Sigmoid colon (tissue), 7 donors: Measurements from ENCODE around the gene TAF6L. TPM values are rescaled to one million over a fixed set of nuclear protein-coding genes. Genes with fewer than 3 reads are reported as not detected.
"Not testable (repeated sequence)": the region's sequence is repeated elsewhere in the genome, so short reads cannot be mapped to it uniquely, and the experiment has no call there.

Experiments used
- DNase-seq: peaks from one replicate; pipeline ENCODE4 v3.0.0-alpha.2; 2019
- H3K27ac ChIP-seq, 4 donors: fragments of 200-600 bp; sonication (generic); one replicate each; pipeline ENCODE4 v1.5.1; 2016 to 2019; ENCODE audit warnings: mild to moderate bottlenecking in 1 of 4
- H3K27me3 ChIP-seq, 3 donors: fragments of 200-600 bp; sonication (generic); one replicate each; pipeline ENCODE4 v1.5.1; 2019; ENCODE audit warnings: mild to moderate bottlenecking in 1 of 3
- H3K36me3 ChIP-seq, 4 donors: fragments of 200-600 bp; sonication (generic); one replicate each; pipeline ENCODE4 v1.5.1; 2016 to 2019
- H3K4me1 ChIP-seq, 4 donors: fragments of 200-600 bp; sonication (generic); one replicate each; pipeline ENCODE4 v1.5.1; 2017 to 2019
- H3K4me3 ChIP-seq, 4 donors: fragments of 200-600 bp; sonication (generic); one replicate each; pipeline ENCODE4 v1.5.1; 2017 to 2019; ENCODE audit warnings: mild to moderate bottlenecking in 2 of 4, moderate library complexity in 1 of 4
- H3K9me3 ChIP-seq, 4 donors: fragments of 200-600 bp in 3 of 4; sonication (generic) in 3 of 4; one replicate each; pipeline versions ENCODE4 v1.5.1 to v1.6.1; 2013 to 2019
- EP300 ChIP-seq, 4 donors: sonication (generic); formaldehyde crosslinking; IDR thresholded peaks; one replicate each; pipeline ENCODE4 v1.6.1; 2017; ENCODE audit warnings: antibody characterized with exemption in 4 of 4
- POLR2A ChIP-seq, 2 donors: fragments of 450-650 bp; IDR thresholded peaks; one replicate each; pipeline ENCODE4 v1.6.1; 2016; ENCODE audit warnings: antibody characterized with exemption in 2 of 2, mild to moderate bottlenecking in 2 of 2, moderate library complexity in 2 of 2
- POLR2AphosphoS5 ChIP-seq, 4 donors: sonication (generic); formaldehyde crosslinking; IDR thresholded peaks; one replicate each; pipeline ENCODE4 v1.6.1; 2017; ENCODE audit warnings: antibody characterized with exemption in 4 of 4
- WGBS, 2 donors: extraction: QIAGEN DNeasy Blood & Tissue Kit; methylation state at CpG; one replicate each; pipeline ENCODE4 v1.1.7; 2013; 5-methylcytosine and 5-hydroxymethylcytosine counted together
- intact Hi-C: fragments of 100-400 bp; cut with DNase I; formaldehyde crosslinking; loops from one replicate; pipeline ENCODE4 v1.15.1; 2023
- polyA plus RNA-seq, 3 donors: library from polyadenylated mRNA; stranded (reverse); fragments of 200-250 nt; gene quantifications; one replicate each; pipeline ENCODE4 v1.2.3, GENCODE V29; 2013
- total RNA-seq, 4 donors: library from RNA; depleted of rRNA; stranded (reverse); fragments of >200 nt; gene quantifications; one replicate each; pipeline ENCODE4 v1.1.0, GENCODE V29; 2016
- TF ChIP-seq, protein P1 (sequence below), 4 experiments: fragments of 450-650 bp in 3 of 4; fragments of 200-600 bp in 1 of 4; IDR thresholded peaks; one replicate each; pipeline ENCODE4 v1.5.1; 2016 to 2019; ENCODE audit warnings: antibody characterized with exemption in 4 of 4, mild to moderate bottlenecking in 3 of 4, moderate library complexity in 2 of 4
- donor health status: healthy with polysubstance abuse.
- donor health status: Bipolar disorder and iron deficiency.
- donor health status: healthy.

Gene TAF6L
- total and polyA plus RNA-seq, 7 donors: 3.0 to 20.7 (median 13.5) TPM

DNA sequence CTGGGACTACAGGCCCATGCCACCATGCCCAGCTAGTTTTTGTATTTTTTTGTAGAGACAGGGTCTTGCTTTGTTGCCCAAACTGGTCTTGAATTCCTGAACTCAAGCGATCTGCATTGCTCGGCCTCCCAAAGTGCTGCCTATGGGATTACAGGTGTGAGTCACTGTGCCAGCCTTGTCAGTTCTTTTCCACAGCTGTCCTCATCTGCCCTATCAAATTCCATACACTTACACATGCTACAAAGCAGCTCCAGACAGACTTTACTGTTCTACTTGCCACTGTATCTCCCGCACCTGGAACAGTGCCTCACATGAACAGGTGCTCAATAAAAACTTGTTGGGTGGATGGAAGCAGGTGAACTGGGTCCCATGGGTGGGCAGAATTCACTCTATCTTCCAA lies 52.5 kb downstream of the TAF6L start:
- WGBS, 2 donors: 93 to 96% methylated on average over 3 of the region's 3 CpGs

GRCh38 chr11:62828130-62828529 lies 56.9 kb downstream of the TAF6L start:
- Histone ChIP-seq H3K36me3 (peaks cover 41 to 54% (median 48%) of the 10 kb centered on the region in 4 donors), H3K4me1 (peaks cover 0 to 38% (median 35%) of the 10 kb centered on the region in 4 donors)
- H3K4me3 ChIP-seq, intact Hi-C loops, H3K9me3 ChIP-seq, H3K27me3 ChIP-seq, DNase-seq, H3K27ac ChIP-seq: not testable (repeated sequence)
- WGBS, 2 donors: 96% methylated on average over 8 of the region's 8 CpGs

More for the DNA sequence above, 52.5 kb downstream of the TAF6L start:
- intact Hi-C loops: no loop called here
- no peak for DNase-seq
- Histone ChIP-seq H3K27ac (no peak overlapping the region), H3K4me3 (no peak overlapping the region), H3K4me1 (peaks cover 0 to 7% (median 3%) of the 10 kb centered on the region in 4 donors), H3K9me3 (no peaks in the 10 kb centered on the region), H3K36me3 (peaks cover 62 to 99% (median 78%) of the 10 kb centered on the region in 4 donors), H3K27me3 (no peaks in the 10 kb centered on the region)
- no peak for TF ChIP-seq EP300 (IDR thresholded peaks at IDR 0.05)
- TF ChIP-seq POLR2A (IDR thresholded peaks at IDR 0.05): no peak
- TF ChIP-seq, protein P1, sequence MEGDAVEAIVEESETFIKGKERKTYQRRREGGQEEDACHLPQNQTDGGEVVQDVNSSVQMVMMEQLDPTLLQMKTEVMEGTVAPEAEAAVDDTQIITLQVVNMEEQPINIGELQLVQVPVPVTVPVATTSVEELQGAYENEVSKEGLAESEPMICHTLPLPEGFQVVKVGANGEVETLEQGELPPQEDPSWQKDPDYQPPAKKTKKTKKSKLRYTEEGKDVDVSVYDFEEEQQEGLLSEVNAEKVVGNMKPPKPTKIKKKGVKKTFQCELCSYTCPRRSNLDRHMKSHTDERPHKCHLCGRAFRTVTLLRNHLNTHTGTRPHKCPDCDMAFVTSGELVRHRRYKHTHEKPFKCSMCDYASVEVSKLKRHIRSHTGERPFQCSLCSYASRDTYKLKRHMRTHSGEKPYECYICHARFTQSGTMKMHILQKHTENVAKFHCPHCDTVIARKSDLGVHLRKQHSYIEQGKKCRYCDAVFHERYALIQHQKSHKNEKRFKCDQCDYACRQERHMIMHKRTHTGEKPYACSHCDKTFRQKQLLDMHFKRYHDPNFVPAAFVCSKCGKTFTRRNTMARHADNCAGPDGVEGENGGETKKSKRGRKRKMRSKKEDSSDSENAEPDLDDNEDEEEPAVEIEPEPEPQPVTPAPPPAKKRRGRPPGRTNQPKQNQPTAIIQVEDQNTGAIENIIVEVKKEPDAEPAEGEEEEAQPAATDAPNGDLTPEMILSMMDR (IDR thresholded peaks at IDR 0.05): no peak
- no peak for TF ChIP-seq POLR2AphosphoS5 (IDR thresholded peaks at IDR 0.05)

DNA sequence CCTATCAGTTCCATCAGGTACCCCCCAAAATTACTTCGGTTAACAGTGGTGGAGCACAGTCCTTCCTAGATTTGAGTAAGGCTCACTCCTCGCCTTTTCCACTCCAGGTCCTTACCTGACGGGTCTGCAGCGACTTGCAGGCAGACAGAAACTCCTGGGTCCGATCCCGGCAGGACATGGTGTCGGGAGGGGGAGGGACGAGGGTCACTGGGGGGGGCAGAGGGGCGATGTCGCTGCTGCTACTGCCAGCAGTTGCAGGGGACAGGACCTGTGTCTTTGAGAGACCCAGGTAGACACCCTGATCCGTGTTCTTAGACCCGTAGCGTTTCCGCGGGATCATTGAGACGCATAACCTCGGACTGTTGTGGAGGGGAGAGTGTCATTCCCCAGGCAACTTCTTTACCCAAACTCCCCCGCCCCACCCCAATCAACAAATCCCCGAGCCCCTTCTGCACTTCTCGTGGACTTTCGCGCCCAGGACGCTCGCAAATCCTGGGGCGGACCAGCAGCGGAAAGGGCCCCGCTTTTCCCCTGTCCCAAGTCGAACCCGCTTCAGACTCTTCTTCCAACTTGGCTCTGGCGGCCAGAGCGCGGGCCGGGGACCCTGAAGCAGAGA lies 59.8 kb downstream of the TAF6L start:
- peak overlapping the region; percentile 77 to 90 (median 84) for H3K4me3 ChIP-seq
- H3K27ac ChIP-seq: peak overlapping the region; percentile 95 to 99 (median 96)
- no peaks in the 10 kb centered on the region for H3K27me3 ChIP-seq
- peaks cover 16 to 50% (median 27%) of the 10 kb centered on the region in 4 donors for H3K36me3 ChIP-seq
- intact Hi-C loops: loop anchor here (2.0 to 5.0 kb wide), 3 partner anchors 26 to 104 kb away; partner anchors contain the start of genes HNRNPUL2, NXF1, TMEM223 and TTC9C
- peak; percentile 70 for DNase-seq
- H3K4me1 ChIP-seq: peaks cover 0 to 51% (median 45%) of the 10 kb centered on the region in 4 donors
- 1% methylated on average over 33 of the region's 33 CpGs for WGBS, 2 donors
- no peak for TF ChIP-seq POLR2A (IDR thresholded peaks at IDR 0.05)
- TF ChIP-seq EP300 (IDR thresholded peaks at IDR 0.05): no peak
- TF ChIP-seq, protein P1 (IDR thresholded peaks at IDR 0.05): no peak
- no peak for TF ChIP-seq POLR2AphosphoS5 (IDR thresholded peaks at IDR 0.05)
- H3K9me3 ChIP-seq: no peaks in the 10 kb centered on the region

DNA sequence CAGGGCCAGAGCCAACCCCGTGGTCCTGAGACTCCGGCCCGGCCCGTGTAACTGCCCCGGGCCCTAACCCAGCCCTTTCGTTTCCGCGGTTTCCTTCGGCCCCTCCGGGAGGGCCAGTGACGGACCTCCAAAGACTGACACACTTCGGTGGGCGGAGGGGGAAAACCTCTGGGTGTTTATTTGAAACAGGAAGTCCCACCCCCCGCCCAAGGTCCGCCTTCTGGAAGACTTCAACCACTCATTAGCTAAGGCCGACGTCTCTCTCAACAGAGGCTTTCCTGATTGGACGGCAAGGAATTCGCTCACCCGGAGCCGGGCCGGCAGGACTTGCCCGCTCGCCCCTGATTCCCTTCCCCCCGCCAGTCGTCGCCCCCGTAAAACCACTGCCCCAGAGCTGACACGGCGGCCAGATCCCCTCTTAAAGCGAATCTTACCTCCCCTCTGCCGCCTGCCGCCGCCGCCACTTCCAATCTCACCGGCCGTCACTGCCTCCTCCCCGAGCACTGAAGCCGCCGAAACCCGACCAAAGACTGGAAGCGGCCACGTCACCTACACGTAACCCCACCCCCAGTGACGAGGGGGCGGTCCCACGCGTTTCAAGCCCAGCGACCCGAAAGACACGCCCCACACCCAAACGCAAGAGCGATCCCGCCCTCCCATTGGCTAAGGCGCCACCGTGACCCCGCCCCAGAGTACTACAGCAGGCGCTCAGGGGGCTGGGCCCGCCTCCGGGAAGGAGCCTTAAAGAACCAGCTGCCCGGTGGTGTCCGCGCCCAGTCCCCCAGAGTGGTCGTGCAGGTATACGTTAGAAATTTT lies 60.5 kb downstream of the TAF6L start, which contains the start of gene STX5:
TSS of gene STX5 (minus strand) at position 532 of the 816 bp plus-strand sequence. CDS start 808 bp downstream, outside the sequence.
- peak; percentile 100 for DNase-seq
- WGBS, 2 donors: 0% methylated on average over 65 of the region's 65 CpGs
- intact Hi-C loops: loop anchor here (2.0 to 5.0 kb wide), 3 partner anchors 27 to 104 kb away; partner anchors contain the start of genes HNRNPUL2, NXF1, TMEM223 and TTC9C
- H3K27ac ChIP-seq: peak within 1 kb of the TSS; percentile 95 to 99 (median 96)
- H3K4me3 ChIP-seq: peak within 1 kb of the TSS; percentile 77 to 90 (median 84)
- H3K27me3 ChIP-seq: no peaks in the 10 kb centered on the region
- H3K4me1 ChIP-seq: peaks cover 0 to 51% (median 45%) of the 10 kb centered on the region in 4 donors
- peaks cover 12 to 48% (median 20%) of the 10 kb centered on the region in 4 donors for H3K36me3 ChIP-seq
- H3K9me3 ChIP-seq: no peaks in the 10 kb centered on the region
- TF ChIP-seq POLR2AphosphoS5 (IDR thresholded peaks at IDR 0.05) (peak; percentile 94 to 98 (median 96)), POLR2A (IDR thresholded peaks at IDR 0.05) (peak; percentile 87 to 90), EP300 (IDR thresholded peaks at IDR 0.05) (no peak)
- TF ChIP-seq, protein P1 (IDR thresholded peaks at IDR 0.05): no peak
